HEK293 (cell line): Measurements from ENCODE around the gene CEP120.

ENCODE experiments used
- CTCF ChIP-seq: fragments of 450-650 bp; formaldehyde crosslinking; IDR thresholded peaks from 2 replicates; pipeline ENCODE4 v1.5.1; 2016; ENCODE audit warnings: missing biosample characterization, missing genetic modification characterization
- KLF10 ChIP-seq: fragments of 450-650 bp; IDR thresholded peaks from 2 replicates; pipeline ENCODE4 v1.5.1; 2018; ENCODE audit warnings: missing biosample characterization, mild to moderate bottlenecking, missing genetic modification characterization
- KLF9 ChIP-seq: fragments of 450-650 bp; formaldehyde crosslinking; IDR thresholded peaks from 2 replicates; pipeline ENCODE4 v1.5.1; 2016; ENCODE audit warnings: missing biosample characterization, missing genetic modification characterization, low read depth
- ZBTB44 ChIP-seq: fragments of 450-650 bp; IDR thresholded peaks from 2 replicates; pipeline ENCODE4 v1.5.1; 2018; ENCODE audit warnings: missing biosample characterization, mild to moderate bottlenecking, missing genetic modification characterization
- ZNF19 ChIP-seq: fragments of 450-650 bp; formaldehyde crosslinking; IDR thresholded peaks from 2 replicates; pipeline ENCODE4; 2016; ENCODE audit warnings: missing biosample characterization, missing genetic modification characterization, low read depth
- ZNF24 ChIP-seq: fragments of 450-650 bp; formaldehyde crosslinking; IDR thresholded peaks from 2 replicates; pipeline ENCODE4 v1.5.1; 2016; ENCODE audit warnings: missing biosample characterization, missing genetic modification characterization
- ZNF426 ChIP-seq: fragments of 450-650 bp; formaldehyde crosslinking; IDR thresholded peaks from 2 replicates; pipeline ENCODE4 v1.5.1; 2017; ENCODE audit warnings: missing biosample characterization, missing genetic modification characterization, mild to moderate bottlenecking, inconsistent platforms, moderate library complexity
- ZNF664 ChIP-seq: fragments of 450-650 bp; formaldehyde crosslinking; IDR thresholded peaks from 2 replicates; pipeline ENCODE4 v1.5.1; 2016; ENCODE audit warnings: missing biosample characterization, missing genetic modification characterization
- TF ChIP-seq, protein P1 (sequence below): fragments of 450-650 bp; formaldehyde crosslinking; IDR thresholded peaks from 2 replicates; pipeline ENCODE4 v1.5.1; 2016; ENCODE audit warnings: missing biosample characterization, missing genetic modification characterization

DNA sequence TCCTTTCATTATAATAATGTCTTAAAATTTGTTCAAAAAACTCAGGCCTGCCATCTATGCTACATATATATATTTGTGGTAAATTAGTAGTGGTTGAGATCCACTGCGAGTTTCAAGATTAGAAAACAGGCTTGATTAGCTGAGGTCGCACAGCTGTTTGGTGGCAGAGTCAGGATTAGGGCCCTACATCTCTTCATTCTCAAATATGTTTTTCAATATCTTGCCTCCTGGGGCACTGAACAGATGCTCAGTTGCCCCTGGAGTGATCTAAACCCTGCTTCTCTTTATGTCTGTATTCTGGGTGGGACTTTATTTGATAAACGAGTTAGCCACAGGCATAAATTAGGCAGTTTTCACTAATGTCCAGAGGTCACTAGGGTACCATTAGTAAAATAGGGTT, 27.8 kb upstream of the CEP120 start:
- TF ChIP-seq KLF9 (tag by site-specific recombination) (no peak), KLF10 (tag by site-specific recombination) (no peak), ZNF664 (no peak), ZNF19 (tag by site-specific recombination) (no peak), ZBTB44 (tag by site-specific recombination) (no peak), CTCF (tag by site-specific recombination) (no peak), ZNF426 (tag by site-specific recombination) (no peak), ZNF24 (tag by site-specific recombination) (no peak)
- TF ChIP-seq, protein P1, sequence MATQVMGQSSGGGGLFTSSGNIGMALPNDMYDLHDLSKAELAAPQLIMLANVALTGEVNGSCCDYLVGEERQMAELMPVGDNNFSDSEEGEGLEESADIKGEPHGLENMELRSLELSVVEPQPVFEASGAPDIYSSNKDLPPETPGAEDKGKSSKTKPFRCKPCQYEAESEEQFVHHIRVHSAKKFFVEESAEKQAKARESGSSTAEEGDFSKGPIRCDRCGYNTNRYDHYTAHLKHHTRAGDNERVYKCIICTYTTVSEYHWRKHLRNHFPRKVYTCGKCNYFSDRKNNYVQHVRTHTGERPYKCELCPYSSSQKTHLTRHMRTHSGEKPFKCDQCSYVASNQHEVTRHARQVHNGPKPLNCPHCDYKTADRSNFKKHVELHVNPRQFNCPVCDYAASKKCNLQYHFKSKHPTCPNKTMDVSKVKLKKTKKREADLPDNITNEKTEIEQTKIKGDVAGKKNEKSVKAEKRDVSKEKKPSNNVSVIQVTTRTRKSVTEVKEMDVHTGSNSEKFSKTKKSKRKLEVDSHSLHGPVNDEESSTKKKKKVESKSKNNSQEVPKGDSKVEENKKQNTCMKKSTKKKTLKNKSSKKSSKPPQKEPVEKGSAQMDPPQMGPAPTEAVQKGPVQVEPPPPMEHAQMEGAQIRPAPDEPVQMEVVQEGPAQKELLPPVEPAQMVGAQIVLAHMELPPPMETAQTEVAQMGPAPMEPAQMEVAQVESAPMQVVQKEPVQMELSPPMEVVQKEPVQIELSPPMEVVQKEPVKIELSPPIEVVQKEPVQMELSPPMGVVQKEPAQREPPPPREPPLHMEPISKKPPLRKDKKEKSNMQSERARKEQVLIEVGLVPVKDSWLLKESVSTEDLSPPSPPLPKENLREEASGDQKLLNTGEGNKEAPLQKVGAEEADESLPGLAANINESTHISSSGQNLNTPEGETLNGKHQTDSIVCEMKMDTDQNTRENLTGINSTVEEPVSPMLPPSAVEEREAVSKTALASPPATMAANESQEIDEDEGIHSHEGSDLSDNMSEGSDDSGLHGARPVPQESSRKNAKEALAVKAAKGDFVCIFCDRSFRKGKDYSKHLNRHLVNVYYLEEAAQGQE (tag by site-specific recombination): no peak
